HEK293T (cell line): ENCODE measurements around the gene MACROD1.

Experiments
- BHLHE40 ChIP-seq: fragments of 450-650 bp; IDR thresholded peaks from 2 replicates; pipeline ENCODE4 v1.6.1; 2016; ENCODE audit warnings: mild to moderate bottlenecking, moderate library complexity, borderline replicate concordance
- SP1 ChIP-seq: fragments of 450-650 bp; IDR thresholded peaks from 2 replicates; pipeline ENCODE4 v1.6.1; 2017

GRCh38 chr11:64063777-64064176 is 102.1 kb downstream of the MACROD1 start:
- TF ChIP-seq BHLHE40 (no peak), SP1 (no peak)
